Measurements from ENCODE around the gene RNPS1. TPM values are rescaled to one million over a fixed set of nuclear protein-coding genes. Genes with fewer than 3 reads are reported as not detected.

The RNPS1 gene
- total and polyA plus RNA-seq, 9 of the 15 experiments (the other 6 are each of a cell fraction or from before 2014, with no cell fraction given), result 44.9 to 338 (median 202) TPM

GRCh38 chr16:2223942-2224486 is 43.9 kb downstream of the RNPS1 start (continued):
- TF ChIP-seq RAD21 (CRISPR knock-in tag; conservative IDR thresholded peaks at IDR 0.05 in 1 of 2, IDR thresholded peaks at IDR 0.05 in 1 of 2) (peak; percentile 25 to 46; a peak in 2 of 4 replicates), ZNF76 (CRISPR knock-in tag; IDR thresholded peaks at IDR 0.05; ENCODE audit: borderline replicate concordance) (no peak), ZNF133 (CRISPR knock-in tag; IDR thresholded peaks at IDR 0.05) (no peak), AFF4 (CRISPR knock-in tag; IDR thresholded peaks at IDR 0.05) (0 out of 2 replicates have a peak, but pooled peaks have one; percentile 11), SOX6 (IDR thresholded peaks at IDR 0.05) (no peak), DNMT1 (IDR thresholded peaks at IDR 0.05) (no peak), NRF1 (conservative IDR thresholded peaks at IDR 0.05 in 1 of 2, IDR thresholded peaks at IDR 0.05 in 1 of 2) (no peak), BCOR (IDR thresholded peaks at IDR 0.05) (peak; percentile 6; the same call in 1 of the 2 replicates), ZNF512 (tag; IDR thresholded peaks at IDR 0.05) (no peak), POLR2AphosphoS2 (IDR thresholded peaks at IDR 0.05; ENCODE audit: low read length) (no peak), MYNN (IDR thresholded peaks at IDR 0.05) (no peak; the same call in 1 of the 2 replicates), MYNN (CRISPR knock-in tag; IDR thresholded peaks at IDR 0.05) (no peak), PRMT5 (CRISPR knock-in tag; IDR thresholded peaks at IDR 0.05) (no peak), USF1 (CRISPR knock-in tag; IDR thresholded peaks at IDR 0.05) (no peak), TEAD4 (IDR thresholded peaks at IDR 0.05; ENCODE audit: low read length) (peak; percentile 7; the same call in 1 of the 2 replicates), TEAD4 (CRISPR knock-in tag; IDR thresholded peaks at IDR 0.05; ENCODE audit: borderline replicate concordance) (no peak), CREM (IDR thresholded peaks at IDR 0.05; ENCODE audit: low read depth) (no peak), KLF13 (tag; IDR thresholded peaks at IDR 0.05; ENCODE audit: borderline replicate concordance, low read depth) (no peak), RFX5 (IDR thresholded peaks at IDR 0.05; ENCODE audit: low read depth, low read length) (no peak), TARDBP (IDR thresholded peaks at IDR 0.05) (no peak)

All from K562 (cell line).